ENCODE measurements around the gene FN1.
A peak's percentile ranks its signal among the peaks of the same experiment; 100 is the strongest.

FN1 gene

DNA sequence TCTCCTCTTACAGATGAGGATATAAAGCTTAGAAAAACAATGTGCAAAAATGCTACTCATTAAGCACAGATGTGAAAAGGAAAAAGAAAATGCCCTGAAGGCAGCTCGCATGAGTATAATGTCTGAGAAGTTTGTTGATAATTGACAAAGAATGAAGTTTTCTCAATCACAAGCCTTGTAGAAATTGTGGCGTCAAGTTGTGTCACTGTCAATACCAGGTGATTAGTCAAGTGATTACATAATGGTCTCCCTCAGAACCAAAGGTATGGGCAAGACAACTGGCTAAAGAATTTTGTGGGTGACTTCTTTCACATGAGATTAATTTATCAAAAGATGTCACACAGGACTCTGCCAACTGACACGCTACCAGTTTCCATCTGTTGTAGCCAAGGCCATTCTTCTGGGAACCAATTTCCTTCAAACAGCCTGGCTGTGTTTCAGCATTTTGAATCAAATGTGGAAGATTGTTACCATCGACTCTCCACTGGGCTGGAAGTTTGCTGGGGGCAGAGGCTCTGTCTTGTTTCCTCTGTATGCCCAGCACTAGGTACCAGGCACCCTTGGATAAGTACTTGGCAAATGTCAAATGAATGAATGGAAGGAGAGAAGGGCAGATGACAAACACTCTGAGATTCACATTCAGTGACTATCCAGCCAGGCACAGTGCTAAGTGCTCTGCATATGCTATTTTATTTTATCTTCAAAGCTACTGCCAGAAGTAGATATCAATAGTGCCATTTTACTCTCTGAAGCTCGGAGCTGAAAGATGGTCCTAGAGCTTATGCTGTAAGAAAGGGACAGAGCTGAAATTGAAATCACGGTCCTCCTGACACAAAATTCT, 5.9 kb upstream of the FN1 start:
- no peak overlapping the region for H3K27ac ChIP-seq
- TF ChIP-seq ZFX (IDR thresholded peaks at IDR 0.05) = no peak
- TF ChIP-seq, protein P1, sequence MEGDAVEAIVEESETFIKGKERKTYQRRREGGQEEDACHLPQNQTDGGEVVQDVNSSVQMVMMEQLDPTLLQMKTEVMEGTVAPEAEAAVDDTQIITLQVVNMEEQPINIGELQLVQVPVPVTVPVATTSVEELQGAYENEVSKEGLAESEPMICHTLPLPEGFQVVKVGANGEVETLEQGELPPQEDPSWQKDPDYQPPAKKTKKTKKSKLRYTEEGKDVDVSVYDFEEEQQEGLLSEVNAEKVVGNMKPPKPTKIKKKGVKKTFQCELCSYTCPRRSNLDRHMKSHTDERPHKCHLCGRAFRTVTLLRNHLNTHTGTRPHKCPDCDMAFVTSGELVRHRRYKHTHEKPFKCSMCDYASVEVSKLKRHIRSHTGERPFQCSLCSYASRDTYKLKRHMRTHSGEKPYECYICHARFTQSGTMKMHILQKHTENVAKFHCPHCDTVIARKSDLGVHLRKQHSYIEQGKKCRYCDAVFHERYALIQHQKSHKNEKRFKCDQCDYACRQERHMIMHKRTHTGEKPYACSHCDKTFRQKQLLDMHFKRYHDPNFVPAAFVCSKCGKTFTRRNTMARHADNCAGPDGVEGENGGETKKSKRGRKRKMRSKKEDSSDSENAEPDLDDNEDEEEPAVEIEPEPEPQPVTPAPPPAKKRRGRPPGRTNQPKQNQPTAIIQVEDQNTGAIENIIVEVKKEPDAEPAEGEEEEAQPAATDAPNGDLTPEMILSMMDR (conservative IDR thresholded peaks at IDR 0.05) = no peak

DNA sequence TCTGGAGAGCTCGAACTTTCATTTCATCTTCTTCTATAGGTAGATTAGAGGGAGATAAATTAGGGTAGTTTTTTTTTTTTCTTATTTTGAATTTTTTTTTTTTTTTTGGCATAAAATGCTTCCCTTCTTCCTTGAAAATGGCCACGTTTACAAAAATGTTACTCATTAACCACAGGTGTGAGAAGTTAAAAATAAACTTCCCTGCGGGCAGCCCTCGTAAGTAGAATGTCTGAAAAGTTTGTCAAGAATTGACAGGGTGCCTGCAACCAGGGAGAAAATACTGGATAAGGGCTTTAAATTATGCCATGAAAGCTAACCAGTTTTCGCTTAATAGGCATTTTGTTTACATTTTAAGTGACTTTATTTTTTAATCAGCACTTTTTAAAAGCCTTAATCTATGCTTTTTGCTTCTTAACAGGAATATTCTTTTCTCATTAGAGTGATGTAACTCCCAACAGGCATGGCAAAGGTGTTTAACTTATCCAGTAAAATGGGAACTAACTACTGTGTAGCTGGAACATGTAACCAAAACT, 4.2 kb upstream of the FN1 start:
- no peak overlapping the region for H3K27ac ChIP-seq
- TF ChIP-seq, protein P1 (conservative IDR thresholded peaks at IDR 0.05) = no peak
- TF ChIP-seq ZFX (IDR thresholded peaks at IDR 0.05) = no peak

DNA sequence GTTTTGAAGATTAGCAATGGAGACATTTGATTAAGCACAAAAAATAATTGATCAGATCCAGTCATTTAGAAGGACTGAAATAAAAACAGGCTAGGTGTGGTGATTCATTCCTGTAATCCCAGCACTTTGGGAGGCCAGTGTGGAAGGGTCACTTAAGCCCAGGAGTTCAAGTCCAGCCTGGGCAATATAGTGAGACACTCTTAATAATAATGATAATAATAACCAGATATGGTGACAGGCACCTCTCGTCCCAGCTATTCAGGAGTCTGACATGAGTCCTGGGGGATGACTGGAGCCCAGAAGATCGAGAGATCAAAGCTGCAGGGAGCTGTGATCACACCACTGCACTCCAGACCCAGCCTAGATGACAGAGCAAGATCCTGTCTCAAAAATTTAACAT, 3.5 kb upstream of the FN1 start:
- H3K27ac ChIP-seq = no peak overlapping the region
- no peak for TF ChIP-seq ZFX (IDR thresholded peaks at IDR 0.05)
- TF ChIP-seq, protein P1 (conservative IDR thresholded peaks at IDR 0.05) = no peak

DNA sequence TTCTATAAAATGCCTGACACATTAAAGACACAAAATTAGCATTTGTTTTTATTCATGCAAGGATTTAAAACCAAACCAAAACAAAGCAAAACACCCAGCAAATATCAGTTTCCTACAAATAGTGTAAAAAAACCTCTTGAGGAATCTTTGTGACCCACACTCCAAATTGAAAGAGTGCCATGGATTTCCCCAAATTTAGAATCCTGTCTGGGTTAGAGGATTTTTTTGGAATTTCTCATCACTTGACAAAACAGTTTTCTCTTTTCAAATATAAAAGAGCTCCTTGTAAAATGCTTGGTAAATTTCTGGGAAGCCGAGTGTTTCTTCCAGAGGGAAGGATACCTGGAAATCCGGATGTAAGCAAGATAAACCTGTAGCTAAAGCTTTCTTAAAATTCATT, 1.7 kb upstream of the FN1 start:
- no peak overlapping the region for H3K27ac ChIP-seq
- no peak for TF ChIP-seq ZFX (IDR thresholded peaks at IDR 0.05)
- TF ChIP-seq, protein P1 (conservative IDR thresholded peaks at IDR 0.05) = no peak

DNA sequence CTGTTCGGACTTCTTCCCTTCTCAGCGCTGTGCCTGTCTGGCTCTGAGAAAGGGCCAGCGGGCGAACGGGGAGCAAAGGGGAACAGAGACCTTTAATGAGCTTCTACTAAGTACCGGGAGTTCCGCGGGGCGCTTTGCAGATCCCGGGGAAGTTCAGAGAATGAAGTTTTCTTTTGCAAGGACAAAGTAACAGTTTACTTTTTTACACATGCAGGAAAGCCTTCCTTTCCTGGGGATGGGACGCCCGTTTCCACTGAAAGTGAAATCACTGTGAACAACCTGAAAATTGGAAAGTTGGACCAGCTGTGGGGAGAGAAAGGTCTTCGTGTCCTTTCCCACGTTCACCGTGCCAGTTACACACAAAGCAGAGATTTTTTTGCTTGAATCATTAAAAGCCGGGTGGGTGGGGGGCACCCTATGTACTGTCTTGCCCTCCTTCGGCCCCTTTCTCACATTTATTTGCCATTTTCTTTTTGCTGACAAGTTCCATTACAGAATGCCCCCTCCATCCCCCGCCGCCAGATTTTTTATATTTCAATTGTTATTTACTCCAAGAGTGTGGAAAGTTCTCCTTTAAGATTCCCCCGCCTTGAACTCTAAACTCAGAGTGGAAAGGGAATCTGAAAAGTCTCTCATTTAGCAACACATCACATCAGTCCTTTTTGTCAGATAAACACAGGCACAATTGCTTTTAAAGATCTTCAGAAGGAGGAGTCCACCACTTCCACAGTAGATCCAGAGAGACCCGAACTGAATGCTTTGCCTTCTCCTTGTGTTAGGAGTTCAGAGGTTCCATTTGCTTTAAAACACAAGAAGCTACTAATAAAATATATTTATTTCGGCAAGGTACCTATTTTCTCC, 1.1 kb upstream of the FN1 start:
- H3K27ac ChIP-seq = peak overlapping the region; percentile 57
- TF ChIP-seq, protein P1 (conservative IDR thresholded peaks at IDR 0.05) = no peak

DNA sequence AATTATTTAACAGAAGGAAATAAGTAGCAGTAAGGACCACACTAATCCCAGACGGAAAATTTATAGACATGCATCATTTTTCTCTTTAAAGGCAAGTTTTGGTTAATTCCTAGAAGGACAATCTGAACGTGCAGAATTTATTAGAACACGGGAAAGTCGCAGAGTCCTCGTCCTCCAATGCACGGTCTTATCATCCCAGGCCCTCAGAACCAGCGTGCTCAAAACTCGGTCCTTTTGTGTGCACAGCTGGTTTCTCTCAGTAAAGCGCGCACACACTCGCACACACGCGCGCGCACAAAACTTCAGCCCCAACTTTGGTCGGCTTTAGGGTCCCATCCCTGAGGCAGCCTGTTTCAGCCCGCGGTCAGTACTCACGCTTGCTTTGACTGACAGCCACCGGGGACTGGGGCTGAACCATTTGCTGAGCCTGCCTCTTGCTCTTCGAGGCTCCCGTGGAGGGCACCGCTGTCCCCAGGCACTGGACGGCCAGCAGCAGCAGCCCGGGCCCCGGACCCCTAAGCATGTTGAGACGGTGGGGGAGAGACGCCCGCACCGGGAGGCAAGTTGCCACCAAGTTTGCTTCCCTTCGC, 493 bp downstream of the FN1 start:
- H3K27ac ChIP-seq = peak overlapping the region; percentile 57
- TF ChIP-seq, protein P1 (conservative IDR thresholded peaks at IDR 0.05) = no peak
- no peak for TF ChIP-seq ZFX (IDR thresholded peaks at IDR 0.05)

Data from C4-2B (cell line).